Lower lobe of right lung (tissue), 2 donors: ENCODE measurements around the gene DSG3. TPM values are rescaled to one million over a fixed set of nuclear protein-coding genes. Genes with fewer than 3 reads are reported as not detected.
A peak's percentile ranks its signal among the peaks of the same experiment; 100 is the strongest.

Source experiments
- ATAC-seq, 2 donors: fragments of 200-7000 bp; cut with Tn5 transposase; one replicate each; pipeline ENCODE4 v1.9.1; 2020 to 2022; ENCODE audit warnings: mild to moderate bottlenecking in 2 of 2, moderate library complexity in 2 of 2
- DNase-seq: peaks from one replicate; pipeline ENCODE4 v3.0.0-alpha.2; 2020
- H3K27ac ChIP-seq: fragments of 200-600 bp; one replicate; pipeline ENCODE4 v1.8.0; 2022
- H3K27me3 ChIP-seq: fragments of 200-600 bp; one replicate; pipeline ENCODE4 v1.8.0; 2022; ENCODE audit warnings: low read depth
- H3K36me3 ChIP-seq: fragments of 200-600 bp; one replicate; pipeline ENCODE4 v1.8.0; 2022; ENCODE audit warnings: mild to moderate bottlenecking
- H3K4me1 ChIP-seq: fragments of 200-600 bp; one replicate; pipeline ENCODE4 v1.8.0; 2022
- H3K4me3 ChIP-seq: fragments of 200-600 bp; one replicate; pipeline ENCODE4 v1.8.0; 2022; ENCODE audit warnings: mild to moderate bottlenecking
- H3K9me3 ChIP-seq: fragments of 200-600 bp; one replicate; pipeline ENCODE4 v1.8.0; 2022
- intact Hi-C: fragments of 100-400 bp; cut with DNase I; formaldehyde crosslinking; loops from one replicate; pipeline ENCODE4 v1.11.0; 2022
- total RNA-seq: library from RNA; stranded (reverse); fragmentation: NEBNext Ultra II Directional; extraction: Animal tissue kit (Norgen Biotek cat#: 25700); gene quantifications from one replicate; pipeline ENCODE4 v1.2.1, GENCODE V29; 2021
- TF ChIP-seq, protein P1 (sequence below): fragments of 200-600 bp; IDR thresholded peaks from one replicate; pipeline ENCODE4 v1.8.0; 2022; ENCODE audit warnings: antibody characterized with exemption, mild to moderate bottlenecking
- donor health status: DM: no; HTN: yes; CAD: no; lungs with severe emphysema.

DSG3 gene
- total RNA-seq, 1 donor from 2014 or later: not detected

DNA sequence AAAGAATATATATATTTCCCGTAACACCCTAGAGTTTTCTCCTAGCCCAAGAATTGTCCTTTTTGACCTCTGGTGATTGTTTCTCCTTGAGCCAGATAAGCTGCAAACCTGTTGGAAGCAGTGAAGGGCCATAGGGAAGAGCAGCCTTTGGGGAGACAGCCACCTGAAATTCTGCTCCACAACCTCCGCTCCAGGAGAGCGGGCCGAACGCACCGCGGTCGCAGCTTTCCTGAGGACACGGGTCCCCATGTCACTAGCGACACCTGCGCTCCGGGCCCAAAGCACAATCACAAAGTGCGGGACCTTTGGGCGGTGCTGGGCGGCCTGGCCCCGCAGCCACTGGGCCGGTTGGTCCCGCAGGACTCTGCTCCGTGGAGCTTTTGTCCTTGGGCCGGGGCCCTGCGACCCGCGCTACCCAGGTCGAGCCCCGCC is 49.9 kb downstream of the DSG3 start:
- no peaks in the 10 kb centered on the region for H3K36me3 ChIP-seq
- H3K4me1 ChIP-seq: peaks cover 8% of the 10 kb centered on the region
- peak overlapping the region; percentile 77 for H3K27ac ChIP-seq
- intact Hi-C loops: no loop called here
- H3K4me3 ChIP-seq: peak overlapping the region; percentile 61
- peaks cover 42% of the 10 kb centered on the region for H3K27me3 ChIP-seq
- peak in 1 of 2 donors; percentile 67 for ATAC-seq
- no peaks in the 10 kb centered on the region for H3K9me3 ChIP-seq
- TF ChIP-seq, protein P1, sequence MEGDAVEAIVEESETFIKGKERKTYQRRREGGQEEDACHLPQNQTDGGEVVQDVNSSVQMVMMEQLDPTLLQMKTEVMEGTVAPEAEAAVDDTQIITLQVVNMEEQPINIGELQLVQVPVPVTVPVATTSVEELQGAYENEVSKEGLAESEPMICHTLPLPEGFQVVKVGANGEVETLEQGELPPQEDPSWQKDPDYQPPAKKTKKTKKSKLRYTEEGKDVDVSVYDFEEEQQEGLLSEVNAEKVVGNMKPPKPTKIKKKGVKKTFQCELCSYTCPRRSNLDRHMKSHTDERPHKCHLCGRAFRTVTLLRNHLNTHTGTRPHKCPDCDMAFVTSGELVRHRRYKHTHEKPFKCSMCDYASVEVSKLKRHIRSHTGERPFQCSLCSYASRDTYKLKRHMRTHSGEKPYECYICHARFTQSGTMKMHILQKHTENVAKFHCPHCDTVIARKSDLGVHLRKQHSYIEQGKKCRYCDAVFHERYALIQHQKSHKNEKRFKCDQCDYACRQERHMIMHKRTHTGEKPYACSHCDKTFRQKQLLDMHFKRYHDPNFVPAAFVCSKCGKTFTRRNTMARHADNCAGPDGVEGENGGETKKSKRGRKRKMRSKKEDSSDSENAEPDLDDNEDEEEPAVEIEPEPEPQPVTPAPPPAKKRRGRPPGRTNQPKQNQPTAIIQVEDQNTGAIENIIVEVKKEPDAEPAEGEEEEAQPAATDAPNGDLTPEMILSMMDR: no peak
- DNase-seq: no peak

DNA sequence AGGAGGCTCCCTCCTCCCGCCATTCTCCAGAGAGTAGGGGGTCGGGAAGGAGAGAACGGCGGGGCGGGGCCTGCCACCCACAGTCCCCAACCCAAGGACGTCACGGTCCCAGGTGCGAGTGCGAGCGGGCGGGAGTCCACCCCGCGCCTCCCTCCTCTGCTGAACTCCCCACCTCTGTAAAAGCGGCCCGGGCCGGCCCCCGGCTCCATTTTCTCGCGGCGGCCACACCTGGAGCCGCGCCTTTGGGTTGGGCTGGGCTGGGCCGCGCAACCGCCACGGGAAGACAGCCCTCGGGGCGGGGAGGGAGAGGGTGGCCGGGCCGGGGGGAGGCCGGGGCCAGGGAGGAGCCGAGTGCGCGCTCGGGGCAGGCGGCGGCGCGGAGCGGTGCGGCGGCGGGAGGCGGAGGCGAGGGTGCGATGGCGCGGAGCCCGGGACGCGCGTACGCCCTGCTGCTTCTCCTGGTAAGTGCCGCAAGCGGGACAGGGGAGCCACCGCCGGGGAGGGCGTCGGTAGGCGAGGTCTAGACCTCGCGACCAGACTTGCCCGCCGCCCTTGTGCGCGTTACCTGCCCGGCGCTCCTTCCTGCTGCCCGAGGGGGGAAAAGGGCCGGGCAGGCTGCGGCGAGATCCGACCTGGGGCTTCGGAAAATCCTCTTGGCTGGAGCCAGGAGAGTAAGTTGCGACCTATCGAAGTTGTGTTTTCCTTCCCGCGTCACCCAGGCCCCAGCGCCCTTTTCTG is 50.5 kb downstream of the DSG3 start, which contains the start of gene DSG2:
Gene DSG2 (plus strand): TSS at position 342 of the 738 bp plus-strand sequence. CDS start 75 bp downstream, at position 417.
- TF ChIP-seq, protein P1: no peak

DNA sequence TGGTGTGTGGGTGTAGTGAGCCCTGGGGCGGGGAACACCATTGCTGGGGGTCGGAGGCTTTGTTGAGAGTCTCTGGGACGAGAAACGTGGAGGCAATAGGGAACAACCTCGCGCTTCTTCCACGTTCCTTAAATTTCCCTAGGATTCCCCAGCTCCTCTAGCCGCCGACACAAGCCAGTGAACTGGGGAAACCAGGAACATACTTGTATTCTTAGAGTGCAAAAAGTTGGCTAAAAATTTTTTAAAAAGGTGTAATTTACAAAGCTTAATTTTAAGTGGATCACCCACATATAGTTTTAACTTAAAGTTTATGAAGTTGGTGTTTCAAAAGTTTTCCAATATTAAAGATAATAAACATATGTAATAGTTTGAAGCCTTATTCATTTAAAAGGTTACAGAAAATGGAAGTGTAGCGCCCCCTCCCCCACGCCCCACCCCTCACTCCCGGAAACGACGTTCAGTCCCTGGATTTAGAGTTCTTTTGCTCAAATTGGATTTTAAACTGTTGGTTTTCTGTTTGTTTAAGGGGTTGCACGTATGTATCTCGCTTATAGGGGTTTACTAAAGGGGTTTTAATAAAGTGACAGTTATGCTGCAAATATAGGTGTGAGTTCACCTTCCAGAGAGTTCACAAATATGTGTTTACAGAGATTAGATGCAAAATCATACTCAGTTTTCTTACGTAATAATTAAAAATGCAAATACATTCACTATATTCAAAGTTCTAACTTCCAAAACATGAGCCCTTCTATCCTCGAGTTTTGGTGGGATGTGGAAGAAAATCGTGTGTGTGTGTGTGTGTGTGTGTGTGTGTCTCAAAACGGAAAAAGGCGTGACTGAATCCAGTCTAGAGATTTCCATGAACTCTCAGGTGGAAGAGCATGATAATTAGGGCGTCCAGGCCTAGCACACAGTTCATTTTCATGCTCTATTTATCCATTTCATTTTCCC is 51.3 kb downstream of the DSG3 start:
- no peak for ATAC-seq
- Histone ChIP-seq H3K27ac (peak overlapping the region; percentile 77), H3K27me3 (peaks cover 42% of the 10 kb centered on the region), H3K9me3 (no peaks in the 10 kb centered on the region), H3K36me3 (no peaks in the 10 kb centered on the region), H3K4me3 (peak overlapping the region; percentile 61), H3K4me1 (peaks cover 8% of the 10 kb centered on the region)
- TF ChIP-seq, protein P1: no peak
- no peak for DNase-seq
- intact Hi-C loops: no loop called here

More for the DNA sequence above, 50.5 kb downstream of the DSG3 start, which contains the start of gene DSG2:
- Histone ChIP-seq H3K9me3 (no peaks in the 10 kb centered on the region), H3K4me1 (peaks cover 8% of the 10 kb centered on the region), H3K27me3 (peaks cover 42% of the 10 kb centered on the region), H3K36me3 (no peaks in the 10 kb centered on the region), H3K4me3 (peak within 1 kb of the TSS; percentile 61), H3K27ac (peak within 1 kb of the TSS; percentile 77)
- ATAC-seq (peak; percentile 98), DNase-seq (peak; percentile 84)
- intact Hi-C loops: no loop called here

DNA sequence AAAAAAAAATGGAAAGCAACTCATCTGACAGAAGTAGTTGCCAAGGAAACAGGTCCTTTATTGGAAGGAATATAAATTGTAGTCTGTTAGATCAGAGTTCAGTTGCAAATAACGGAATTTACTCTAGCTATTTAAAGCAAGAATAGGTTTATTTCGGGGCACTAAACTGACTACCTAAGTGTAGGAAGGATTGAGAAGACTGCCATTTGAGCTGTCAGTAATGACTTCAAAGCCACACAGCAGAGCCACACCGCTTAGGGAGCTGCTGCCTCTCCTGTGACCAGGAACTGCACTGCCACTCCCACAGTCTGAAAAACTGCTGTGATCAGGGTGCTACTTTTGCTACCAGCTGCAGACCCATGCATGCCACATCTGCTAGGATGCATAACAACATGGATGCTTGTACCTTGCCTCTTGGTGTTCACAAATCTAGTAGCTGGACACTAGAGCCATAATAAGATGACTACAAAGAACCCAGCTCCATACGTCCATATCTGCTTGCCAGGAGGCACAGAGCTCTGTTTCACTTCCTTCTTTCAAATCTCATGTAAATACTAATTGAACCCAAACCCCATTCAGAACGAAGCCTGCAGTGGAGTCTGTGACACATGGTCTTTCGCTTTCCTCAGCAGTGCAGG is 52.6 kb downstream of the DSG3 start:
- Histone ChIP-seq H3K9me3 (no peaks in the 10 kb centered on the region), H3K27me3 (peaks cover 42% of the 10 kb centered on the region), H3K4me3 (no peak overlapping the region), H3K4me1 (peaks cover 8% of the 10 kb centered on the region), H3K27ac (no peak overlapping the region), H3K36me3 (no peaks in the 10 kb centered on the region)
- no peak for DNase-seq
- no peak for ATAC-seq
- intact Hi-C loops: no loop called here
- TF ChIP-seq, protein P1: no peak

DNA sequence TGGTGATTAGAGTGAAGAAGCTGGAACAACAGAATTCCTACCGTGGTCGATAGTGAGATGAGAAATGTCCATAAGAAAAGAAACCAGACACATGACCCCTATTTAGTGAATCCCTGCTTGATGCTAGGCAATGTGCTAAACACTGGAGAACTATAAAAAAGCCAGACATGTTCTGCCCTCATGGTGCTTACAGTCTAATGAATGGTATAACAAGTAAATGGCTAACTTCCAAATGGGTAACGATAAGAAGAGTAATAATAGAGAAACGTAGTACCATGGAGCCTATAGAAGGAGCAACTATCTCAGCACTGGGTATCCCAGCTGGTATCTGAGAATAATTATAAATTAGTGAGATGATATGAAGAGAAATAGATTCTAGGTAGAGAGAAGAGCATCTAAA is 55.5 kb downstream of the DSG3 start:
- Histone ChIP-seq H3K4me1 (peaks cover 5% of the 10 kb centered on the region), H3K4me3 (no peak overlapping the region), H3K36me3 (no peaks in the 10 kb centered on the region), H3K9me3 (no peaks in the 10 kb centered on the region), H3K27me3 (peaks cover 31% of the 10 kb centered on the region), H3K27ac (no peak overlapping the region)
- intact Hi-C loops: no loop called here
- DNase-seq (no peak), ATAC-seq (no peak)
- TF ChIP-seq, protein P1: no peak
